ENCODE data around the gene CHCHD3.
A peak's percentile ranks its signal among the peaks of the same experiment; 100 is the strongest.

- peak in 2 of 3 experiments; percentile 2 to 11 for TF ChIP-seq CTCF (optimal IDR thresholded peaks at IDR 0.05 in 1 of 3, IDR thresholded peaks at IDR 0.05 in 1 of 3, conservative IDR thresholded peaks at IDR 0.05 in 1 of 3; ENCODE audit: extremely low read depth in 1 of 3, insufficient read depth in 2 of 3, low read length in 3 of 3)
- TF ChIP-seq EZH2 (IDR thresholded peaks at IDR 0.05; ENCODE audit: low read length) = no peak
These were observed 30.8 kb downstream of the CHCHD3 start for GRCh38 chr7:133051066-133051465.
